Measurements from ENCODE around the gene GPR55.

GPR55 gene

DNA sequence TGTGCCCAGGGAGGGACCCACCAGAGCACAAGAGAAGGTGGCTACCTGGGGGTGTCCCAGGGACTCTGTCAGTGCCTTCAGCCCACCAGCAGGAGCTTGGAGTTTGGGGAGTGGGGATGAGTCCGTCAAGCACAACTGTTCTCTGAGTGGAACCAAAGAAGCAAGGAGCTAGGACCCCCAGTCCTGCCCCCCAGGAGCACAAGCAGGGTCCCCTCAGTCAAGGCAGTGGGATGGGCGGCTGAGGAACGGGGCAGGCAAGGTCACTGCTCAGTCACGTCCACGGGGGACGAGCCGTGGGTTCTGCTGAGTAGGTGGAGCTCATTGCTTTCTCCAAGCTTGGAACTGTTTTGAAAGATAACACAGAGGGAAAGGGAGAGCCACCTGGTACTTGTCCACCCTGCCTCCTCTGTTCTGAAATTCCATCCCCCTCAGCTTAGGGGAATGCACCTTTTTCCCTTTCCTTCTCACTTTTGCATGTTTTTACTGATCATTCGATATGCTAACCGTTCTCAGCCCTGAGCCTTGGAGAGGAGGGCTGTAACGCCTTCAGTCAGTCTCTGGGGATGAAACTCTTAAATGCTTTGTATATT is 46.3 kb downstream of the GPR55 start:
- DNase-seq, result no peak

DNA sequence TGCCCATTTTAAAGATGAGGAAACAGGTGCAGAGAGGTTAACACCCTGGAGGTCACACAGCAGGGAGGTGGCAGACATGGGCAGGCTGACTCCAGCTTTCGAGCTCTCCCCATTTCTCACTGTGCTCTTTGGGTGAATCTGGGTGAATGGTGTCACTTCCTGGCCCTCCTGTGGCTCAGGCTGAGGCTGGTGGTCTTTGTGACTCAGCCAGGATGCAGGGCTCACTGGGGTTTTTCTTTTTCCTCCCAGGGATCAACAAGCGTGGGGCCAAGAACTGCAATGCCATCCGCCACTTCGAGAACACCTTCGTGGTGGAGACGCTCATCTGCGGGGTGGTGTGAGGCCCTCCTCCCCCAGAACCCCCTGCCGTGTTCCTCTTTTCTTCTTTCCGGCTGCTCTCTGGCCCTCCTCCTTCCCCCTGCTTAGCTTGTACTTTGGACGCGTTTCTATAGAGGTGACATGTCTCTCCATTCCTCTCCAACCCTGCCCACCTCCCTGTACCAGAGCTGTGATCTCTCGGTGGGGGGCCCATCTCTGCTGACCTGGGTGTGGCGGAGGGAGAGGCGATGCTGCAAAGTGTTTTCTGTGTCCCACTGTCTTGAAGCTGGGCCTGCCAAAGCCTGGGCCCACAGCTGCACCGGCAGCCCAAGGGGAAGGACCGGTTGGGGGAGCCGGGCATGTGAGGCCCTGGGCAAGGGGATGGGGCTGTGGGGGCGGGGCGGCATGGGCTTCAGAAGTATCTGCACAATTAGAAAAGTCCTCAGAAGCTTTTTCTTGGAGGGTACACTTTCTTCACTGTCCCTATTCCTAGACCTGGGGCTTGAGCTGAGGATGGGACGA is 47.1 kb downstream of the GPR55 start:
- DNase-seq, result peak; percentile 77

DNA sequence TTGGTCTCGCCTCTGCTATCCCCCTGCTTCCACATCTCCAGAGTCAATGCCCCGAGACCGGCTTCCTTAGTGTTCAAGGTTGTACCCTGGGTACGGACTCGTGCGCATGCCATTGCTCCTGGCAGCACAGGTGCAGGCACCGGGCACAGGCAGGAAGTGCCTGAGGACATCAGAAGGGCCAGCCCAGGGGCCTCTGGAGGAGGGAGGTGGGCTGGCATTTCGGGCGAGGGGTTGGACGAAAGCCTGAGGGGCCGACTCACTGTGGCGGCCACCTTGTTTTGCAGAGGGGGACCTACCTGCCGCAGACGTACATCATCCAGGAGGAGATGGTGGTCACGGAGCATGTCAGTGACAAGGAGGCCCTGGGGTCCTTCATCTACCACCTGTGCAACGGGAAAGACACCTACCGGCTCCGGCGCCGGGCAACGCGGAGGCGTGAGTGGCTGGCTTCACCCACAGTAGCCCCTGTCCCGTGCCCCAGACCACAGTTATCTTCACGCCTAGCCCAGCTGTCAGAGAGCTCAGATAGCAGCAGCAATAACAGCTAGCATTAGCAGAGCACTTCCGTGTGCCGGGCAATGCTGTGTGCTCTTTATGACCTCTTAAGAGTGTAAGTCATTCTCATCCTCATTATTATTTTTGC is 47.8 kb downstream of the GPR55 start:
- DNase-seq, result no peak

DNA sequence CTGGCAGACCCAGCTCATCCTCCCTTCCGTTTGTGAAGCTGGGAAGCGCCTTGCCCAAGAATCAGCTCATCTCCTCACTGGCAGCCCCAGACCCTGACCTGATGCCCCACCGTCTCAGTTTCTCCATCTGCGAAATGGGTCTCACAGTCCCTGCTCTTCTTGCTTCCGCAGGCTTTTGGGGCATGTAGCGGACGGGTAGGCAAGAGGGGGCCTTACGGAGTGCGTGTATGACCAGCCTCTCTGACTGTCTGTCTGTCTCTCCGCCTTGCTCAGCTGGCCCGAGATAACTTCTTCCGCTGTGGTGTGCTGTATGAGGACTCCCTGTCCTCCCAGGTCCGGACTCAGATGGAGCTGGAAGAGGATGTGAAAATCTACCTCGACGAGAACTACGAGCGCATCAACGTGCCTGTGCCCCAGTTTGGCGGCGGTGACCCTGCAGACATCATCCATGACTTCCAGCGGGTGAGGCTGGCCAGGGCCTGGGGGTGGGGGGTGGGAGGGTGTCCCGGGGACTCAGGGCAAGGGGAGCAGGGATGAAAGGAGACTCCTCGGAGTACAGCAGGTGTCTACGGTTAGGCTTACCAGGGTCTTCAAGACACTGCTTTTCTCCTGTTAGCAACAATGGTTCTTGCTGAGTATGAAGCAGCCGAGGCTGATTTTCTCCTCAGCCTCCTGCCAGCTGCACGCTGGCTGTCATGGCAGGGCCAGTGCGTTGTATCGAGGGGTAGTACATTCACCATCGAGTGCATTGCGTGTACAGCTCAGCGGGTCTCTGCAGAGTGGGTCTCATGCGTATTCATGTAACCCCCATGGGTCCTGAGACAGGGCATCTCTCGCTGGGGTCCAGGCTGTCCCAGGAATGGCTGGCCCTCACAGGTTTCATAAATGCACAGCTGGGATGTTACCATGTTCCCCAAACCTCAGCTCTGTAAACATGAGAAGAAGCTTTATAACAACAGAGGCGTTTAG is 49.4 kb downstream of the GPR55 start:
- no peak for DNase-seq

DNA sequence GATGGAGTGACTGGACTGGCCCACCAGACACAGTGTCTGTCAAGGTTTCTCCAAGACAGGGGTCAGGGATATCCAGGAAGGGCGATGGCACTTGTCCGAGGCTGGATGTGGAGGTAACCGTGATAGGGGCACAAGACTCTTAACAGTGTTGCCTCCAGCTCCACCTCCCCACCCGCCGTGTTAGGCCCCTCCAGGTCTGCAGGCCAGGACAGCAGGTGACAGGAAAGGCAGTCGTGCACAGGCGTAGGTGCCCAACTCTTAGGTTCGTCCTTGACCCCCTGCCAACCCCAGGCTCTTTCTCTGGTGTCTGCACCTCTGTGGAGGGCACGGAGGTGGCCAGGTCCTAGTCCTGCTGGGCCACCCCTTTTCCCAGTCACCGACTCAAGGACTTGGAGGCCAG is 50.2 kb downstream of the GPR55 start:
- DNase-seq, result no peak

DNA sequence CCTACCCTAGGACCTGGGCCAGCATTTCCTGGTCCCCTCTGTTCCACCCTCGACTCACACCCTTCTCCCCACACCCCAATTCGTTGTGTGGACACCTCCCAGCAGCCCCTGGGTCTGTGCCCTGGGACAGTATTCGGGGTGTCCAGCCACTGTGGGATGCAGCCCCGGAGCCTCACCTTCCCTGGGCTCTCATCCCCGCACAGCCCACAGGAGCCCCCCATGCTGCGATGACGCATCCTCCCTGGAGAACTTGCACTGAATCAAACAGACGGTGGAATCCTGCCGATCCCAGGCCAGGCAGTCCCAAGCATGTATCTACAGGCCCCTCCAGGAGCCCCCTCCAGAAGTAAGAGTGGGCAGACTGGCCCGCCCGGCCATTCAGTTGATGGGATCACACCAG is 50.6 kb downstream of the GPR55 start:
- no peak for DNase-seq

DNA sequence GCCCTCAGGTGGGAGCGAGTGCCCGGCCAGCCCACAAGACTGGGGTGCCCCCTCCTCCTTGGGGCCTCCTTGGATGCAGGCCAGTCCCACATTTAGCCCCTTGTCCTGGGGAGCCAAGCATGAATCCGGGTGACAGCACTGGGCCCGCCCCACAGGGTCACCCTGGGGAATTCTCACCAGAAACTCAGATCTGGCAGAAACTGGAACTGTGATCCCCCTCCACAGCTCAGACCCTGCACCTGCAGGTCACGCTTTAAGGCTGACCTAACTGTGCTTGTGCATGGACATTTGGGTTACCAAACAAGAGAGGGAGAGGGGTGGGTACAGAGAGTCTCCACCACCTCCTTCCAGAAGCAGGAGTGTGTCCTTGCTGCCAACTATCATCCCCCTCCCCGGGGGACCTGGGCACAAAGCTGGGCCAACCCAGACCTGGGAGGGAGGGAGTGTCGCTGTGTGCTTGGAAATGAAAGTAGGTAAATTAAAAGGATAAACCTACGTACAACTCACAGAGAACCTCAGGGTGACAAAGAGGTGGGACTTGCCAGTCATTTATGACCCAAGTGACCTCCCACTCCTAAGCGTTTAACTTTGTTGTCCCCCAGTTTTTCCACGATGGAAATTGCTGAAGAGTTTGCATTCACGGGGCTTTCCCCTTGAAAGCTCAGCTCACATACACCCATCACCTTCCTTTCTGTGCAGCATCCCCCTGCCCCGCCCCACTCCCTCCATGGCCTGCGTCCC is 51.2 kb downstream of the GPR55 start:
- no peak for DNase-seq

DNA sequence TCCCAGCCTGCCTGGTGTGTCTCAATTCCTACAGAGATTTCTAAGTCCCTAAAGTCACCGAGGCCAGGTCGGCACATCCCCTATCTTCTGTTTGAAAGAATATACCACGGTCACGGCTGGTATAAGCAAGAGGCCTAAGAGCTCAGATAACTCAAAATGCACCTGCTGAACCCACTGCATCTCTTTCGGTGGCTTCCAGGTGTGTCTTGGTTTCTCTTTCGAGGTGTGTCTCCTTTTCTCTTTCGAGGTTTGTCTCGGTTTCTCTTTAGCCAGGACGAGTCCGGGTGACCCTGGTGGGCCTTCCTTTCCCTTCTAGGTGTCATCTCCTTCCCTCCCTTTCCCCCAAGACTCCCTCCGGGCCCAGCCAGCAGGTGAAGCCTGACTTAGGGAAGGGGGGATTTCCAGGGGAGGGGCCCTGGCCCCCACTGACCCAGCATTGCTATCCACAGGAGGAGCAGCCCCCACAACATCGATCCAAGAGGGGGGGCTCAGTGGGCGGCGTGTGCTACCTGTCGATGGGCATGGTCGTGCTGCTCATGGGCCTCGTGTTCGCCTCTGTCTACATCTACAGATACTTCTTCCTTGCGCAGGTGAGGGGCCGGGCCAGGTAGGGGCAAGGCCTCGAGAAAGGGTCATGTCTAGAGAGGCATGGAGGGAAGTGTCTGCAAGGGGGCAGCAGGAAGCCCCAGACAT is 51.9 kb downstream of the GPR55 start:
- DNase-seq, result no peak

DNA sequence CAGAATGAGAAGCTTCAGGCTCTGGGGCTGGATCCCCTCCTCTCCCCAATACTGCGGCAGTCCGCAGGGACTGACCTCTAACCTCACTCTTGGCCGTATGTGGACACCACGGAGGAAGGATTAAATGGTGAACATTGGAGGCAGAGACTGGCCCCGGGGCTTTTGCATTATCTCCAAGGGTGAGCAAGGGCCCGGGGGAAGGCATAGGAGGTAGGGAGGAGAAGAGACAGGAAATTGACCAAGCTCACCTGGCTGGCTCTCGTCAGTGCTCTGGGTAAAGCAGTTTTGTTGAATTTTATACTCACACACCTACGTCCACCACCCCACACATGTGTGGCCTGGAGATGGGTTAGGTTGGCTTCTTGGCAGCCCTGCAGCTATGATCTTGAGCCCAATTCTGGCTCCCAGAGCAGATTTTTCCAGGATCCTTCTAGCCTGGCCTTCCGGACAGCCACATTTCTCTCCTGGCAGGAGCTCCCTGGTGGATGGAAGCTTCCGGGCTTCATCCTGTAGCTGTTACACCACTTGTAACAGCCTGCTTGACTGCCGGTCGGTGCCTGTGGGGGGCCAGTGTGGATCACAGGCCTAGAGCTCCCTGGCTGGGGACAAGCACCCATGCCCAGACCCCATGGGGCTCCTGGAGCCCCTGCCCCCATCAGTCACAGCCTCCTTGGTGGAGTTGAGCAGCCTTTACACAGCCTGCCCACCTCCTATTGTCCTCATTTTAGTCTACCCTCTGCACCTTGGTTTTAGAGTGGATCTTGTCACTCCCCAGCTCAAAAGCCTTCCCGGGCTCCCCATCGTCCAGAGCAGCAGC is 52.7 kb downstream of the GPR55 start:
- no peak for DNase-seq

DNA sequence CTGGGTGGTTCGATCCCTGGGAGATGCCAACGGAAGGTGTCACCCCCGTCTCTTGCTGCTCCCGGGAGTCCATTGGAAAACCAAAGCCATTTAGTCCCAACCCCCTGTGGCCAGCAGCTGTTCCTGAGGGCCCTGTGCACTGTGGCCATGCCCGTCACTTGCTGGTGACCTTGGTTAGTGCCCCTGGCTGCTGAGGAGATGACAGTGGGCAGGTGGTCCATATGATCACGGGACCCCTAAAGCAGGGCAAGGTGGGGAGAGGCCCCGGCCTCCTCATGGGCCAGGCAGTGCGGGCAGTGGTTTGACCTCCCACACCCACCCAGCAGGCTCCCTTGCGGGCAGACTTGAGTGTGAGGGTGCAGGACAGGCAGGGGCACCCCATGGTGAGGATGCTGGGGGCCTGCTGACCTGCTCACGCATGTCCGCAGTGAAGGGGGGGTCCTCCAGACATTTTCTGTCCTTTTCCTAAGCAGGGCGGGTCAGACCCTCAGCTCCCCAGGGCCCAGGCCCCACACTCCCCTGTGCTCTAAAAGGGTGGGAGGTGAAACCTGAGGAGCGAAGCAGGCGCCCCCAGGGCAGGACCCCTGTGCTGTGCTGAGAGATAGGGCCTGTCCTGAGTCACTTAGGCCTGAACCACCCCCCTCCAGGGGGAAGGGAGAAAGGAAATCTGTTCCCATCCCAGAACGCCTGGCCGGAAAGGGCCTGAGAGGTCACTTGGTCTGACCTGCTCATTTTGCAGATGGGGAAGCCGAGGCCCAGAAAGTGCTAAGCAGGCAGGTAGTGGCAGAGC is 53.5 kb downstream of the GPR55 start:
- no peak for DNase-seq

DNA sequence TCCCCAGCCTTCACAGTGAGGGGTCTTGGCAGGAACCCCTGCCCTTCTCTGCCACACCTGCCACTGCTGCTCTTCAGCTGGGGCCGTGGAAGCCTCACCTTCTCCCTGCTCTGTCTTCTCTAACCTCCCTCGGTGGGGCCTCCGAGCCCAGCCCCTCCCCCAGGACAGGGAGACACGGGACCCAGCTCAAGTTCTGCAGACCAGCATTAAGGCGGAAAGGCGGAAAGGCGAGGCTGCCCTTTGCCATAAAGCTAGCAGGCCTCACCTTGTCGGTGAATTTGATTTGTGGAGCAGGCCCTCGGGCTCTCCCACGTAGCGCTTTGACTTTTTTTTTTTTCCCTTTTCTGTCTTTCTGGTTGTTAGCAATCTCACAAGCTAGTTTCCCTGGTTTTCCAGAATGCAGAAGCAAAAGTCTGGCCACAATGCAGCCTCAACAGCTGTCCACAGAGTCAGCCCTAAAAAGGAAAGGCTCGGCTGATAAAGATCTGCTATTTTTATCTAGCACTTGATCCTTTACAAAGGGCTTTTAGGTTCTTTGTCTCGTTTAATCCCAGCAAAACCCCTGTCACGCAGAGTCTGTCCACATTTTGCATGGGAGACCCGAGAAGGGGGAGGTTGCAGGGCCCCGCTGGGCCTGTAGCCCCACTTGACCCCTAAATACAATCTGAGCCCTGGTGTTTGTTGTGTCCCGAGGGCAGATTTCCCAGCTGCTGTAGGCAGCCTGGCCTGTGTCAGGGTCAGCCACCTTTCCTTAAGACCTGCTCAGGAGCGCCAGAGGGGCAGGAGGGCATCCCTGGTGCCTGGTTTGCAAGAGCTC is 54.3 kb downstream of the GPR55 start:
- DNase-seq, result peak; percentile 93

DNA sequence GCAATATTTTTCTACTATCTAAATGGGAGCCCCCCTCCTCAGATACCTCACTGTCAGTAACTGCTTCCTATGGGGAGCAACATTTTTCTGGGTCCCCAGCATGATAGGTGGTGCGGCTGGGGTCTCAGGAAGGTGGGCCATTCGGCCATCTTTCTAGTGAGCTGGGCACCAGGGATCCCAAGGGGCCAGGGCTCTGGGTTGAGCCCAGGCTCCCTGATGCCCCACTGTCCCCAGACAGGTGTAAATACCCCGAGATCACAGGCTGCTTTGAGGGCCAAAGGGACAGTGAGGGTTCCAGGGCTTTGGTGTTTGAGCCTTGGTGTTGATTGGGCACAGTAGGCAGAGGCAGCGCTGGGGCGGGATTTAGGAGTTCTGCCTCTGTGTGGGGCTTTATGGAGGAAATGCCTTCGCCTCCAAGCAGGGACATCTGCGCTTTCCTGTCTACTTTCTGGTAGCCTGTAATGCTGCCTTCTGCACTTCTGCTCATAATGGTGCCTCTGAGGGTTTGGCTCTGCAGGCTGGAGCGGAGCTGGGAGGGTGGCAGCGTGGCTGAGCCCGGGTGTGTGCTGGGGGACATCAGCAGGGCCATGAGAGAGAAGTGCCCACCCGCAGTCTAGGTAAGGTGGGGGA is 55.0 kb downstream of the GPR55 start:
- no peak for DNase-seq

DNA sequence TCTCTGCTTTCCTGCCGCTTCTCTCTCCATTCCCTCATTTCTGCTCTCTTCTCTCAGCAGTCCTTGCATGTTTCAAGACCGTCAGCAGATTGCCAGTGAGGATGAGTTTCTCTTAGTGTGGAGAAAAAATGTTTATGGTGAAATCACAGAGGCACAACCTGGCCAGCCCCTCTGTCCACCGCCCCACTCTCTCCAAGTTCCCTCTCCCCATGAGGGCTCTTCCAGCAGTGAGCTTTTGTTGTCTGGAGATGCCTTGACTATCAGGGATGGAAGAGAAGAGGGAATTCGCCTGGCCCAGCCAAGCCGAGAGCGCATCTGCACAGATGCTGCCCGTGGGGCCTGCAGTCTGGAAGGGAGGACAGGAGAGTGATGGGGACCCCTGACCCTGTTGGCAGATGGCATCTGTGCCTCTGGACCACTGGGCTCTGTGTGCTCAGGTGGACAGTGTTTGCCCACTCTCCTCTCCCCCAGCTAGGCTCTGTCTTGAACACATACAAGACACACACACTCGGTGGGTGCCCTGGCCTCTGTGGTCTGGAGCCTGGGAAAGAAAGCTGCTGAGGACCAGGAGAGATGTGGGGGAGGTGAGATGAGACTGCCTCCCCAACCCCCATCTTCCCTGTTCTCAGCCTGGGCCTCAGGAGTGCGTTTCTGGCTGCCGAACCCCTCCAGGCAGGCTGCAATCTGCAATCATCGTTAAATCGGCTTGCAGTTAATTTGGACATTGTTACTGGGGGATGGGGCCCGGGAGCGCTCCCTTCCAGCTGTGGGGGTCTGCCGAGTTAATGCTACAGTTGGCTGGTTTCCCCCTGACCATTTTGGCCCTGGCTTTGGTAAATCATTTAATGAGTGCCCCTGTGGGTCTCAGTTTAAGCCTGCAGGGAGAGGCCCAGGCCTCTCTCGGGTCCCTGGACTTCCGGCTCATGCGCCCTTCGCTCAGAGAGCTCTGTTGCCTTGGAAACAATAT is 55.8 kb downstream of the GPR55 start:
- no peak for DNase-seq

DNA sequence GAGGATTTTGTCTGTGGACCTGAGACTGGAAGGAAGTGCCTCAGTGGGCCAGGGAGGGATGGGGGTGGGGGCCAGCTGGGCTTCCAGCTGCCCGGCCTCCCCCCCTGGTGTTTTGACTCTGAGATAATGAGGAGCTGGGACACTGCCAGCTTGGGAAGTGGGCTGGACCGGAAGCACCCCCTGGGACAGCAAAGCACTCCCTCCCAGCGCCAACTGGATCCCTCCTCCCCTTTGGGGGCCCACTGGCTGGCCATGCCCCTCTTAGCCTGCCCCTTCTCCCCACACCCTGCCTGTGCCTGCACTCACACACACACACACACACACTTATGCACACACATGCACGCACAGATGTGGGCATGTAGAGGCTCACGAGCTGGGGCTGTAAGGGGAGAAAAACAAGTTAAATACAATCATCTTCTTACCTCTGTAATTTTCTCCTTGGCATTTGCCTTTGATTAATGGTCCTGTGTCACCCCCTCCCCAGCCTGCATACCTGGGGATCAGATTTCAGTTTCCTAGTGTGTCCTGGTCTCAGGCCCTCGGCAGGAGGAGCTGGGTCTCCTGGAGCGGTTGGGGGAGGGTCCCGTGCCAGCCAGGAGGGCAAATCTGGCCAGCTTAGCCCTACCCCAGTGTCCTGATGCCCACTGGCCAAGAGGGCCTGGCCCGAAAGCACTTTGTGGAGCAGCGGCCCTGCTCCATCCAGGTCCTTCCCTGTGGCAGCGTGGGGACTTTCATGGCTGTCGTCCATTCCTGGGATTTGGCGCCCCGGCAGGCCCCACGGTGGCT is 56.7 kb downstream of the GPR55 start:
- DNase-seq, result no peak

DNA sequence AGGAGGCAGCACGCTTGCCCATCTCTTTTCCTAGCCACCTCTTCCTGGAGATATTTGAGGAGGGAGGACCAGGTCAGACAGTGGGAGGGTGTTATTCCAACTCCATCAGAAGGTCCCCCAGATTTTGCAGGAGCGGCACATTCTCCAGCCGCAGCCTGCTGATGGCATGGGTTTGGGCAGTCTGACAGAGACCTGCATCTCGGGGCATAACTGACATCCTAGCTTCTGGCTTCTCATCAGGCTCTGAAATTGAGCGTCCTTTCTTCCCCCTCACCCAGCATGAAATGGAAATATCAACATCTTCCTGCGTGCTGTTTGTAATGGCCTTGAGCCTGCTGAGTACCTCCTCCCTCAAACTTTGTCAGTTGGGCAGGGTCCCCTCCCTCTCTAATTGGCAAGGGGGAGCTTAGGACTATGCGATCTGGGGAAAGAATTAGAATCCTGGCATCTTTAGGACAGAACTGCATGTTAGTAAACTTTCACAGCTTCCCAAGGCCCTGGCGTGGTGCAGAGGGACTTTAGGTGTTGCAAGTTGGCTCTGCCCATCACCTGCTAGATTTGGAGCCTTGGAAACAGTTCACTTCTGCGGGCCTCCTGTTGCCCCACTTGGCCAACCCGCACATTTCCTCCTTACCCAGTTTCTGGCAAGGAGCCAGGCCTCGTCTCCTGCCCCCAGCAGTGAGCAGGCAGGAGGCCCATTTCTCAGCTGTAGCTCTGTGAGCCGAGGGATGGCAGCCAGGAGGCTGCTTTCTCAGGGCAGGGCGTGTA is 58.1 kb downstream of the GPR55 start:
- peak; percentile 70 for DNase-seq
